Measurements from ENCODE around the gene PIAS3. TPM values are rescaled to one million over a fixed set of nuclear protein-coding genes. Genes with fewer than 3 reads are reported as not detected.

The PIAS3 gene
- total and polyA plus RNA-seq, 10 of the 15 experiments (the other 5 are each of a cell fraction or from before 2014, with no cell fraction given), result 0.85 to 14.9 (median 10.6) TPM

DNA sequence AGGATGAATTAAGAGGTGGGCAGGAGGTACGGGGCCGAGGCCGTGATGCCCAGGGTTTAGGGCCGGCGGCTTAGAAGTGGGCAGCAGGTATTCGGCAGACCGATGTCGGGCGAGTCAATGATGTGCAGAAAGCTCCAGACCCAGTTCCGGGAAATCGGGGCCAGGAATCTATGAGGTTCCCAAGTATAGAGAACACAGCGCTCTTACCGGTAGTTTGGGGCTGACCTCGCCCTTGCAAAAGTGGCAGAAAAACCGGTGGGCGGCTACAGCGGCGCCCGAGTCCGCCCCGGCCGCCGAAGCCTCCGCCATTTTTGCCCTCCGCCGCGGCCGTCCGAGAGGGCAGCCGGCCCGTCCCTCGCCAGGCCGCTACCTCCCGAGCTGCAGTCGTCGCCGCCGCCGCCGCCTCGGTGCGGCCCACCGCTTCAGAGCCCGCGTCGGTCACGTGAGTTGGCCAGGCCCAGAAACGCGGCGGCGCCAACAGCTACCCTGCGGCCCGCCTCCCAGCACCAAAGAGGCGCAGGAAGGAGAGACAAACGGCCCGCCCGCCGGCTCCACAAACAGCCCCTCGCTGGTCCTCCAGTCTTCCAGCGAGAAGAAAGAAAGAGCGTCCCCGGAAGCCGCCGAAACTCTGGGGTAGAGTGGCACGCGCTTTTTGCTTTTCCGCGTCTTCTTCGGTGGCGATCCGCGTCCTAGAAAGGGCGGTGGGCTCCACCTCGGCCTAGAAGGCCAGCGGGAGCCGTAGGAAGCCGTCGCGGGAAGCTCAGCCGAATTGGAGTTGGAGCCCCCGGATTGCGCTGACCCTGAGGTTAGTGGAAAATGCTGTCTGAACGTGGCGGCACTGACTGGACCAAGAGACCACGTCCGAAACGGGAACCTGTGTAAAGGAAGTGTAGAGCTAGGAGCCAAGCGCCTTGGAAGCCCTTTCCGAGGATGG lies 35.0 kb downstream of the PIAS3 start, which contains the start of the genes POLR3C and RNF115 (continued):
- TF ChIP-seq, protein P1, sequence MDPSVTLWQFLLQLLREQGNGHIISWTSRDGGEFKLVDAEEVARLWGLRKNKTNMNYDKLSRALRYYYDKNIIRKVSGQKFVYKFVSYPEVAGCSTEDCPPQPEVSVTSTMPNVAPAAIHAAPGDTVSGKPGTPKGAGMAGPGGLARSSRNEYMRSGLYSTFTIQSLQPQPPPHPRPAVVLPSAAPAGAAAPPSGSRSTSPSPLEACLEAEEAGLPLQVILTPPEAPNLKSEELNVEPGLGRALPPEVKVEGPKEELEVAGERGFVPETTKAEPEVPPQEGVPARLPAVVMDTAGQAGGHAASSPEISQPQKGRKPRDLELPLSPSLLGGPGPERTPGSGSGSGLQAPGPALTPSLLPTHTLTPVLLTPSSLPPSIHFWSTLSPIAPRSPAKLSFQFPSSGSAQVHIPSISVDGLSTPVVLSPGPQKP (IDR thresholded peaks at IDR 0.05; ENCODE audit: low read depth, low read length), result peak; percentile 76; the same call in 1 of the 2 replicates
- TF ChIP-seq EZH2 (IDR thresholded peaks at IDR 0.05; ENCODE audit: borderline replicate concordance, control insufficient read depth, low read depth, low read length) (no peak), CREB1 (IDR thresholded peaks at IDR 0.05; ENCODE audit: low read depth) (peak; percentile 67), EED (IDR thresholded peaks at IDR 0.05; ENCODE audit: low read depth) (peak; percentile 54; the same call in 1 of the 2 replicates), POLR2AphosphoS2 (IDR thresholded peaks at IDR 0.05; ENCODE audit: low read depth, low read length) (peak; percentile 82; the same call in 1 of the 2 replicates), CBX5 (IDR thresholded peaks at IDR 0.05; ENCODE audit: low read depth) (0 out of 2 replicates have a peak, but pooled peaks have one; percentile 46), IRF4 (IDR thresholded peaks at IDR 0.05; ENCODE audit: low read depth, low read length) (no peak), TCF3 (IDR thresholded peaks at IDR 0.05; ENCODE audit: borderline replicate concordance, insufficient read depth, low read depth, low read length) (no peak; the same call in 1 of the 2 replicates), TARDBP (IDR thresholded peaks at IDR 0.05; ENCODE audit: borderline replicate concordance) (peak; percentile 70; the same call in 1 of the 2 replicates)
- TF ChIP-seq, protein P2, sequence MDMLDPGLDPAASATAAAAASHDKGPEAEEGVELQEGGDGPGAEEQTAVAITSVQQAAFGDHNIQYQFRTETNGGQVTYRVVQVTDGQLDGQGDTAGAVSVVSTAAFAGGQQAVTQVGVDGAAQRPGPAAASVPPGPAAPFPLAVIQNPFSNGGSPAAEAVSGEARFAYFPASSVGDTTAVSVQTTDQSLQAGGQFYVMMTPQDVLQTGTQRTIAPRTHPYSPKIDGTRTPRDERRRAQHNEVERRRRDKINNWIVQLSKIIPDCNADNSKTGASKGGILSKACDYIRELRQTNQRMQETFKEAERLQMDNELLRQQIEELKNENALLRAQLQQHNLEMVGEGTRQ (IDR thresholded peaks at IDR 0.05; ENCODE audit: borderline replicate concordance, low read depth, low read length), result no peak; the same call in none of the 2 replicates
- TF ChIP-seq, protein P3, sequence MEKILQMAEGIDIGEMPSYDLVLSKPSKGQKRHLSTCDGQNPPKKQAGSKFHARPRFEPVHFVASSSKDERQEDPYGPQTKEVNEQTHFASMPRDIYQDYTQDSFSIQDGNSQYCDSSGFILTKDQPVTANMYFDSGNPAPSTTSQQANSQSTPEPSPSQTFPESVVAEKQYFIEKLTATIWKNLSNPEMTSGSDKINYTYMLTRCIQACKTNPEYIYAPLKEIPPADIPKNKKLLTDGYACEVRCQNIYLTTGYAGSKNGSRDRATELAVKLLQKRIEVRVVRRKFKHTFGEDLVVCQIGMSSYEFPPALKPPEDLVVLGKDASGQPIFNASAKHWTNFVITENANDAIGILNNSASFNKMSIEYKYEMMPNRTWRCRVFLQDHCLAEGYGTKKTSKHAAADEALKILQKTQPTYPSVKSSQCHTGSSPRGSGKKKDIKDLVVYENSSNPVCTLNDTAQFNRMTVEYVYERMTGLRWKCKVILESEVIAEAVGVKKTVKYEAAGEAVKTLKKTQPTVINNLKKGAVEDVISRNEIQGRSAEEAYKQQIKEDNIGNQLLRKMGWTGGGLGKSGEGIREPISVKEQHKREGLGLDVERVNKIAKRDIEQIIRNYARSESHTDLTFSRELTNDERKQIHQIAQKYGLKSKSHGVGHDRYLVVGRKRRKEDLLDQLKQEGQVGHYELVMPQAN (conservative IDR thresholded peaks at IDR 0.05), result peak; percentile 80
- TF ChIP-seq, protein P4, sequence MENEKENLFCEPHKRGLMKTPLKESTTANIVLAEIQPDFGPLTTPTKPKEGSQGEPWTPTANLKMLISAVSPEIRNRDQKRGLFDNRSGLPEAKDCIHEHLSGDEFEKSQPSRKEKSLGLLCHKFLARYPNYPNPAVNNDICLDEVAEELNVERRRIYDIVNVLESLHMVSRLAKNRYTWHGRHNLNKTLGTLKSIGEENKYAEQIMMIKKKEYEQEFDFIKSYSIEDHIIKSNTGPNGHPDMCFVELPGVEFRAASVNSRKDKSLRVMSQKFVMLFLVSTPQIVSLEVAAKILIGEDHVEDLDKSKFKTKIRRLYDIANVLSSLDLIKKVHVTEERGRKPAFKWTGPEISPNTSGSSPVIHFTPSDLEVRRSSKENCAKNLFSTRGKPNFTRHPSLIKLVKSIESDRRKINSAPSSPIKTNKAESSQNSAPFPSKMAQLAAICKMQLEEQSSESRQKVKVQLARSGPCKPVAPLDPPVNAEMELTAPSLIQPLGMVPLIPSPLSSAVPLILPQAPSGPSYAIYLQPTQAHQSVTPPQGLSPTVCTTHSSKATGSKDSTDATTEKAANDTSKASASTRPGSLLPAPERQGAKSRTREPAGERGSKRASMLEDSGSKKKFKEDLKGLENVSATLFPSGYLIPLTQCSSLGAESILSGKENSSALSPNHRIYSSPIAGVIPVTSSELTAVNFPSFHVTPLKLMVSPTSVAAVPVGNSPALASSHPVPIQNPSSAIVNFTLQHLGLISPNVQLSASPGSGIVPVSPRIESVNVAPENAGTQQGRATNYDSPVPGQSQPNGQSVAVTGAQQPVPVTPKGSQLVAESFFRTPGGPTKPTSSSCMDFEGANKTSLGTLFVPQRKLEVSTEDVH (IDR thresholded peaks at IDR 0.05; ENCODE audit: low read depth, partially characterized antibody), result peak; percentile 78
- TF ChIP-seq, protein P5, sequence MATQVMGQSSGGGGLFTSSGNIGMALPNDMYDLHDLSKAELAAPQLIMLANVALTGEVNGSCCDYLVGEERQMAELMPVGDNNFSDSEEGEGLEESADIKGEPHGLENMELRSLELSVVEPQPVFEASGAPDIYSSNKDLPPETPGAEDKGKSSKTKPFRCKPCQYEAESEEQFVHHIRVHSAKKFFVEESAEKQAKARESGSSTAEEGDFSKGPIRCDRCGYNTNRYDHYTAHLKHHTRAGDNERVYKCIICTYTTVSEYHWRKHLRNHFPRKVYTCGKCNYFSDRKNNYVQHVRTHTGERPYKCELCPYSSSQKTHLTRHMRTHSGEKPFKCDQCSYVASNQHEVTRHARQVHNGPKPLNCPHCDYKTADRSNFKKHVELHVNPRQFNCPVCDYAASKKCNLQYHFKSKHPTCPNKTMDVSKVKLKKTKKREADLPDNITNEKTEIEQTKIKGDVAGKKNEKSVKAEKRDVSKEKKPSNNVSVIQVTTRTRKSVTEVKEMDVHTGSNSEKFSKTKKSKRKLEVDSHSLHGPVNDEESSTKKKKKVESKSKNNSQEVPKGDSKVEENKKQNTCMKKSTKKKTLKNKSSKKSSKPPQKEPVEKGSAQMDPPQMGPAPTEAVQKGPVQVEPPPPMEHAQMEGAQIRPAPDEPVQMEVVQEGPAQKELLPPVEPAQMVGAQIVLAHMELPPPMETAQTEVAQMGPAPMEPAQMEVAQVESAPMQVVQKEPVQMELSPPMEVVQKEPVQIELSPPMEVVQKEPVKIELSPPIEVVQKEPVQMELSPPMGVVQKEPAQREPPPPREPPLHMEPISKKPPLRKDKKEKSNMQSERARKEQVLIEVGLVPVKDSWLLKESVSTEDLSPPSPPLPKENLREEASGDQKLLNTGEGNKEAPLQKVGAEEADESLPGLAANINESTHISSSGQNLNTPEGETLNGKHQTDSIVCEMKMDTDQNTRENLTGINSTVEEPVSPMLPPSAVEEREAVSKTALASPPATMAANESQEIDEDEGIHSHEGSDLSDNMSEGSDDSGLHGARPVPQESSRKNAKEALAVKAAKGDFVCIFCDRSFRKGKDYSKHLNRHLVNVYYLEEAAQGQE (IDR thresholded peaks at IDR 0.05; ENCODE audit: low read depth, low read length), result no peak
- TF ChIP-seq, protein P6, sequence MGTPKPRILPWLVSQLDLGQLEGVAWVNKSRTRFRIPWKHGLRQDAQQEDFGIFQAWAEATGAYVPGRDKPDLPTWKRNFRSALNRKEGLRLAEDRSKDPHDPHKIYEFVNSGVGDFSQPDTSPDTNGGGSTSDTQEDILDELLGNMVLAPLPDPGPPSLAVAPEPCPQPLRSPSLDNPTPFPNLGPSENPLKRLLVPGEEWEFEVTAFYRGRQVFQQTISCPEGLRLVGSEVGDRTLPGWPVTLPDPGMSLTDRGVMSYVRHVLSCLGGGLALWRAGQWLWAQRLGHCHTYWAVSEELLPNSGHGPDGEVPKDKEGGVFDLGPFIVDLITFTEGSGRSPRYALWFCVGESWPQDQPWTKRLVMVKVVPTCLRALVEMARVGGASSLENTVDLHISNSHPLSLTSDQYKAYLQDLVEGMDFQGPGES (IDR thresholded peaks at IDR 0.05), result no peak
